SK-N-SH (cell line): ENCODE measurements around the gene SPPL2C. TPM values are rescaled to one million over a fixed set of nuclear protein-coding genes. Genes with fewer than 3 reads are reported as not detected.

Experiments
- CTCF ChIA-PET: fragments of 300-600, 350-600 bp; formaldehyde crosslinking; extraction: SDS; loops from one replicate; lab custom pipeline; 2021; lab: Yijun Ruan, JAX
- POLR2A ChIA-PET: fragments of 350-600 bp; sonication (Branson Sonifier 250); formaldehyde crosslinking; extraction: SDS; loops from one replicate; lab custom pipeline; 2020; ENCODE audit warnings: antibody characterized with exemption, inconsistent platforms; lab: Yijun Ruan, JAX
- DNase-seq: peaks from one replicate; pipeline ENCODE4 v3.0.0; 2012
- H2AFZ ChIP-seq: fragments of 200-600 bp; sonication (generic); 2 replicates; pipeline ENCODE4 v1.8.1; 2016; ENCODE audit warnings: antibody characterized with exemption, mild to moderate bottlenecking, low read depth
- H3F3A ChIP-seq: fragments of 200-600 bp; sonication (generic); replicated peaks from 2 replicates; pipeline ENCODE3; 2016; ENCODE audit warnings: antibody characterized with exemption, mild to moderate bottlenecking; ENCODE audit not compliant: insufficient read depth
- H3K27ac ChIP-seq, 2 experiments: fragments of 200-500 bp in 1 of 2; fragments of 200-600 bp in 1 of 2; sonication (Bioruptor generic) in 1 of 2; sonication (generic), shearing (Covaris generic) in 1 of 2; 2 replicates each; pipeline versions ENCODE4 v1.5.1 to v1.6.1; 2014 to 2016; ENCODE audit warnings: low read depth in 2 of 2, inconsistent platforms in 1 of 2, low read length in 1 of 2, mild to moderate bottlenecking in 1 of 2, mixed read lengths in 1 of 2
- H3K27me3 ChIP-seq: fragments of 200-600 bp; sonication (generic), shearing (Covaris generic); 2 replicates; pipeline ENCODE4 v1.6.1; 2016; ENCODE audit warnings: mixed run types; ENCODE audit not compliant: insufficient read depth
- H3K36me3 ChIP-seq, 2 experiments: fragments of 200-500 bp in 1 of 2; fragments of 200-600 bp in 1 of 2; sonication (Bioruptor generic) in 1 of 2; sonication (generic) in 1 of 2; replicated peaks in 1 of 2; 2 replicates each; pipeline versions ENCODE3 to v1.5.1; 2014 to 2016; ENCODE audit warnings: low read length in 1 of 2, mild to moderate bottlenecking in 1 of 2; ENCODE audit not compliant: insufficient read depth in 2 of 2, control insufficient read depth in 1 of 2
- H3K4me1 ChIP-seq, 2 experiments: fragments of 200-500 bp in 1 of 2; fragments of 200-600 bp in 1 of 2; sonication (Bioruptor generic) in 1 of 2; sonication (generic), shearing (Covaris generic) in 1 of 2; 2 replicates each; pipeline versions ENCODE4 v1.5.1 to v1.6.1; 2014 to 2016; ENCODE audit warnings: low read depth in 1 of 2, low read length in 1 of 2, mixed run types in 1 of 2; ENCODE audit not compliant: insufficient read depth in 2 of 2, control insufficient read depth in 1 of 2
- H3K4me2 ChIP-seq: fragments of 200-600 bp; sonication (generic), shearing (Covaris generic); 2 replicates; pipeline ENCODE4 v1.6.1; 2017; ENCODE audit warnings: mixed run types
- H3K4me3 ChIP-seq, 2 experiments: fragments of 200-500 bp in 1 of 2; fragments of 200-600 bp in 1 of 2; sonication (Bioruptor generic) in 1 of 2; sonication (generic), shearing (Covaris generic) in 1 of 2; 2 replicates each; pipeline versions ENCODE4 v1.5.1 to v1.8.1; 2014 to 2016; ENCODE audit warnings: low read depth in 2 of 2, inconsistent platforms in 1 of 2, low read length in 1 of 2, mild to moderate bottlenecking in 1 of 2, mixed read lengths in 1 of 2, moderate library complexity in 1 of 2
- H3K79me2 ChIP-seq: fragments of 200-600 bp; sonication (generic); 2 replicates; pipeline ENCODE4 v1.8.1; 2017; ENCODE audit warnings: mild to moderate bottlenecking; ENCODE audit not compliant: insufficient read depth
- H3K9ac ChIP-seq: fragments of 200-600 bp; sonication (generic); 2 replicates; pipeline ENCODE4 v1.6.1; 2017; ENCODE audit warnings: mixed run types
- H3K9me2 ChIP-seq: fragments of 200-600 bp; sonication (generic); 2 replicates; pipeline ENCODE4 v1.6.1; 2017; ENCODE audit warnings: mixed run types
- H3K9me3 ChIP-seq: fragments of 200-600 bp; sonication (generic); 2 replicates; pipeline ENCODE4 v1.6.1; 2017; ENCODE audit warnings: mixed run types, mild to moderate bottlenecking, moderate library complexity
- H4K20me1 ChIP-seq: fragments of 200-600 bp; sonication (generic); 2 replicates; pipeline ENCODE4 v1.6.1; 2017; ENCODE audit warnings: mild to moderate bottlenecking, mixed run types; ENCODE audit not compliant: insufficient read depth
- CHD2 ChIP-seq: fragments of 150-350 bp; IDR thresholded peaks from 2 replicates; pipeline ENCODE4 v1.6.1; 2018; ENCODE audit warnings: low read length; ENCODE audit not compliant: partially characterized antibody
- CTCF ChIP-seq: fragments of 200-600 bp; sonication (generic); IDR thresholded peaks from 2 replicates; pipeline ENCODE4 v1.6.1; 2017; ENCODE audit warnings: antibody characterized with exemption, mild to moderate bottlenecking, moderate library complexity
- ELF1 ChIP-seq: IDR thresholded peaks from 2 replicates; pipeline ENCODE4 v1.4.0; 2012
- EP300 ChIP-seq, 2 experiments: IDR thresholded peaks; 2 replicates each; pipeline versions ENCODE4 v1.4.0 to v1.6.1; 2012; ENCODE audit warnings: borderline replicate concordance in 1 of 2, low read depth in 1 of 2, low read length in 1 of 2
- EZH2phosphoT487 ChIP-seq: fragments of 200-600 bp; sonication (generic); IDR thresholded peaks from 2 replicates; pipeline ENCODE4 v1.6.1; 2017; ENCODE audit warnings: low read depth, mixed run types, mild to moderate bottlenecking, antibody characterized with exemption, moderate library complexity, borderline replicate concordance
- FOSL2 ChIP-seq: IDR thresholded peaks from 2 replicates; pipeline ENCODE4 v1.4.0; 2012; ENCODE audit warnings: low read depth, mild to moderate bottlenecking, moderate library complexity, borderline replicate concordance
- GABPA ChIP-seq: IDR thresholded peaks from 2 replicates; pipeline ENCODE4 v1.4.0; 2012; ENCODE audit warnings: low read depth, mild to moderate bottlenecking
- GATA2 ChIP-seq: sonication (generic); formaldehyde crosslinking; IDR thresholded peaks from 2 replicates; pipeline ENCODE4 v1.5.0; 2020; ENCODE audit warnings: mild to moderate bottlenecking, missing genetic modification reagents
- MAX ChIP-seq: IDR thresholded peaks from 2 replicates; pipeline ENCODE4 v1.4.0; 2012; ENCODE audit warnings: low read depth
- NRF1 ChIP-seq: IDR thresholded peaks from 2 replicates; pipeline ENCODE4 v1.6.1; 2012; ENCODE audit warnings: low read depth, mild to moderate bottlenecking, low read length
- PBX3 ChIP-seq: IDR thresholded peaks from 2 replicates; pipeline ENCODE4; 2012
- POLR2AphosphoS5 ChIP-seq: IDR thresholded peaks from 2 replicates; pipeline ENCODE4 v1.6.1; 2012; ENCODE audit warnings: low read depth, low read length
- RAD21 ChIP-seq: IDR thresholded peaks from 2 replicates; pipeline ENCODE4 v1.6.1; 2012; ENCODE audit warnings: mild to moderate bottlenecking, low read length
- SMC3 ChIP-seq: IDR thresholded peaks from 2 replicates; pipeline ENCODE4 v1.6.1; 2012; ENCODE audit warnings: low read depth, low read length, improper control_type of control experiment
- TEAD4 ChIP-seq: IDR thresholded peaks from 2 replicates; pipeline ENCODE4 v1.4.0; 2012; ENCODE audit warnings: mild to moderate bottlenecking, borderline replicate concordance; ENCODE audit not compliant: insufficient read depth
- USF1 ChIP-seq: IDR thresholded peaks from 2 replicates; pipeline ENCODE4 v1.4.0; 2012; ENCODE audit warnings: low read depth, borderline replicate concordance
- USF2 ChIP-seq: fragments of 150-350 bp; IDR thresholded peaks from 2 replicates; pipeline ENCODE4 v1.6.1; 2017; ENCODE audit warnings: antibody characterized with exemption, low read length, low read depth, borderline replicate concordance
- YY1 ChIP-seq: IDR thresholded peaks from 2 replicates; pipeline ENCODE4 v1.4.0; 2012; ENCODE audit warnings: low read depth, mild to moderate bottlenecking
- WGBS: methylation state at CpG from one replicate; pipeline ENCODE4 v1.1.6; 2017; ENCODE audit warnings: low lambda C conversion rate; 5-methylcytosine and 5-hydroxymethylcytosine counted together
- polyA plus RNA-seq, 3 experiments: library from polyadenylated mRNA; depleted of rRNA; stranded (reverse); fragments of >200 nt; gene quantifications; 2 replicates each; pipeline ENCODE4 v1.2.3, GENCODE V29; 2012

Gene SPPL2C
- polyA plus RNA-seq, 1 of the 3 experiments (the other 2 are of a cell fraction): not detected

GRCh38 chr17:45825792-45826191, 18.9 kb upstream of the SPPL2C start:
- Histone ChIP-seq H3F3A (no peaks in the 10 kb centered on the region), H3K27ac (peak overlapping the region in 1 of 2 experiments; percentile 69; a peak in 2 of 4 replicates), H3K4me1 (peaks cover 0 to 62% of the 10 kb centered on the region in 2 experiments; a peak in 3 of 4 replicates), H3K9ac (no peak overlapping the region), H3K9me2 (no peaks in the 10 kb centered on the region), H3K4me3 (no peak overlapping the region), H3K4me2 (no peak overlapping the region), H4K20me1 (no peaks in the 10 kb centered on the region), H2AFZ (no peak overlapping the region), H3K79me2 (no peaks in the 10 kb centered on the region), H3K36me3 (no peaks in the 10 kb centered on the region), H3K9me3 (no peaks in the 10 kb centered on the region), H3K27me3 (no peaks in the 10 kb centered on the region)
- CTCF ChIA-PET: interaction anchor here (0.9 to 18.6 kb wide), 10 partner anchors 9 to 185 kb away, joined by 3 to 327 read pairs (median 4); partner anchors contain the start of genes CRHR1 and SPPL2C
- 62% methylated on average over 11 of the region's 14 CpGs for WGBS
- POLR2A ChIA-PET: interaction anchor here (0.5 kb wide), 1 partner anchor 88 kb away, joined by 4 read pairs; no protein-coding TSS in a partner anchor
- no peak for DNase-seq
- no peak for TF ChIP-seq SMC3
- no peak for TF ChIP-seq GABPA
- TF ChIP-seq MAX: no peak
- TF ChIP-seq ELF1: no peak
- no peak for TF ChIP-seq RAD21

GRCh38 chr17:45826919-45827588, 17.6 kb upstream of the SPPL2C start:
- WGBS: 55% methylated on average over 16 of the region's 16 CpGs
- no peak for TF ChIP-seq EZH2phosphoT487
- TF ChIP-seq EP300 (IDR thresholded peaks at IDR 0.05; ENCODE audit: borderline replicate concordance in 1 of 2, low read depth in 1 of 2, low read length in 1 of 2): peak in 1 of 2 experiments; percentile 89; a peak in 2 of 4 replicates
- no peak for TF ChIP-seq GABPA
- TF ChIP-seq CTCF: no peak
- TF ChIP-seq ELF1: no peak
- no peak for TF ChIP-seq POLR2AphosphoS5
- no peak for TF ChIP-seq PBX3
- TF ChIP-seq NRF1: no peak
- TF ChIP-seq CHD2: peak; percentile 83
- TF ChIP-seq FOSL2: no peak
- no peak for TF ChIP-seq YY1
- no peak; the same call in 1 of the 2 replicates for TF ChIP-seq SMC3
- TF ChIP-seq USF2: no peak
- no peak for TF ChIP-seq TEAD4
- TF ChIP-seq MAX: no peak
- no peak for TF ChIP-seq USF1
- TF ChIP-seq GATA2 (CRISPR knock-in tag): 0 out of 2 replicates have a peak, but pooled peaks have one; percentile 12

More at GRCh38 chr17:45826919-45827588, 17.6 kb upstream of the SPPL2C start:
- Histone ChIP-seq H3F3A (no peaks in the 10 kb centered on the region), H3K9ac (no peak overlapping the region), H3K4me3 (no peak overlapping the region), H3K9me2 (no peaks in the 10 kb centered on the region), H4K20me1 (no peaks in the 10 kb centered on the region), H3K4me2 (no peak overlapping the region), H3K27me3 (no peaks in the 10 kb centered on the region), H3K79me2 (no peaks in the 10 kb centered on the region), H3K4me1 (peaks cover 0 to 62% of the 10 kb centered on the region in 2 experiments; a peak in 3 of 4 replicates), H3K9me3 (no peaks in the 10 kb centered on the region), H3K36me3 (no peaks in the 10 kb centered on the region), H2AFZ (no peak overlapping the region), H3K27ac (peak overlapping the region in 1 of 2 experiments; percentile 94; a peak in 2 of 4 replicates)
- peak; percentile 88 for DNase-seq
- CTCF ChIA-PET: interaction anchor here (1.0 to 18.6 kb wide), 12 partner anchors 11 to 608 kb away, joined by 3 to 327 read pairs (median 7); partner anchors contain the start of genes CRHR1 and SPPL2C
- POLR2A ChIA-PET: interaction anchor here (0.6 to 1.6 kb wide), 2 partner anchors 12 to 105 kb away, joined by 3 to 4 read pairs; no protein-coding TSS in a partner anchor
